H1 (cell line): ENCODE measurements around the gene ATG4D. TPM values are rescaled to one million over a fixed set of nuclear protein-coding genes. Genes with fewer than 3 reads are reported as not detected.

ENCODE experiments used
- EZH2 ChIP-seq: fragments of 200-600 bp; sonication (generic); IDR thresholded peaks from 2 replicates; pipeline ENCODE4 v1.7.1; 2012; ENCODE audit warnings: low read depth, mild to moderate bottlenecking, moderate library complexity, low read length, inconsistent platforms; ENCODE audit not compliant: severe bottlenecking
- TAF1 ChIP-seq: IDR thresholded peaks from 2 replicates; pipeline ENCODE4 v1.6.1; 2011; ENCODE audit warnings: mild to moderate bottlenecking, low read depth, low read length
- polyA plus RNA-seq, 7 experiments: library from polyadenylated mRNA; depleted of rRNA in 3 of 7; stranded (reverse) in 5 of 7; unstranded in 2 of 7; fragments of >200 nt in 5 of 7; fragments of 200-250 nt in 2 of 7; gene quantifications; 1 replicate in 5 of 7; 2 replicates in 1 of 7; 4 replicates in 1 of 7; pipeline versions ENCODE4 v1.2.1 to v1.2.3, GENCODE V29; 2011 to 2013; ENCODE audit warnings: missing spikeins in 2 of 7, mixed read lengths in 2 of 7
- total RNA-seq: library from RNA; stranded (reverse); fragmentation: NEBNext Ultra II Directional; extraction: Animal tissue kit (Norgen Biotek cat#: 25700); gene quantifications from 2 replicates; pipeline ENCODE4 v1.2.1, GENCODE V29; 2021
- TF ChIP-seq, protein P1 (sequence below): IDR thresholded peaks from 2 replicates; pipeline ENCODE4 v1.6.1; 2012; ENCODE audit warnings: inconsistent platforms

ATG4D gene
- total and polyA plus RNA-seq, 2 of the 8 experiments (the other 6 are each of a cell fraction or from before 2014, with no cell fraction given) = 39.6 to 43.7 TPM

DNA sequence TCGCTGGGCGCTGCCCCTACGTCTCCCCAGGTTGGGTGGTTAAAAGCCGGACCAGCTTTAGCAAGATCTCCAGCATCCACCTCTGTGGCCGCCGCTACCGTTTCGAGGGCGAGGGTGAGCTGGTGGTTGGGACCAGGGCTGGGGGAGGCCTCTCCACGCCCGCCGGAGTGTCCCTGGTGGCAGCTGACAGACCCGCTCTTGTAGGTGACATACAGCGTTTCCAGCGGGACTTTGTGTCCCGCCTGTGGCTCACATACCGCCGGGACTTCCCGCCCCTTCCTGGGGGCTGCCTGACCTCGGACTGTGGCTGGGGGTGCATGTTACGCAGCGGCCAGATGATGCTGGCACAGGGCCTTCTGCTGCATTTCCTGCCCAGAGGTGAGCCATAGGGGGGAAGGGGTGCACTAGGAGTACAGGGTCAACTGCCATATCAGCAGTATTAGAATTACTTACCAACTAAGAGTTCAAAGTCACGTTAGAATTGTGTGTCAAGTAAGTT lies 1.1 kb downstream of the ATG4D start (continued):
- TF ChIP-seq EZH2 (no peak), TAF1 (no peak)
- TF ChIP-seq, protein P1, sequence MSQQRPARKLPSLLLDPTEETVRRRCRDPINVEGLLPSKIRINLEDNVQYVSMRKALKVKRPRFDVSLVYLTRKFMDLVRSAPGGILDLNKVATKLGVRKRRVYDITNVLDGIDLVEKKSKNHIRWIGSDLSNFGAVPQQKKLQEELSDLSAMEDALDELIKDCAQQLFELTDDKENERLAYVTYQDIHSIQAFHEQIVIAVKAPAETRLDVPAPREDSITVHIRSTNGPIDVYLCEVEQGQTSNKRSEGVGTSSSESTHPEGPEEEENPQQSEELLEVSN = no peak
- TF ChIP-seq, all 59 proteins: peak for 0
